ENCODE results near the gene ZNF93.

DNA sequence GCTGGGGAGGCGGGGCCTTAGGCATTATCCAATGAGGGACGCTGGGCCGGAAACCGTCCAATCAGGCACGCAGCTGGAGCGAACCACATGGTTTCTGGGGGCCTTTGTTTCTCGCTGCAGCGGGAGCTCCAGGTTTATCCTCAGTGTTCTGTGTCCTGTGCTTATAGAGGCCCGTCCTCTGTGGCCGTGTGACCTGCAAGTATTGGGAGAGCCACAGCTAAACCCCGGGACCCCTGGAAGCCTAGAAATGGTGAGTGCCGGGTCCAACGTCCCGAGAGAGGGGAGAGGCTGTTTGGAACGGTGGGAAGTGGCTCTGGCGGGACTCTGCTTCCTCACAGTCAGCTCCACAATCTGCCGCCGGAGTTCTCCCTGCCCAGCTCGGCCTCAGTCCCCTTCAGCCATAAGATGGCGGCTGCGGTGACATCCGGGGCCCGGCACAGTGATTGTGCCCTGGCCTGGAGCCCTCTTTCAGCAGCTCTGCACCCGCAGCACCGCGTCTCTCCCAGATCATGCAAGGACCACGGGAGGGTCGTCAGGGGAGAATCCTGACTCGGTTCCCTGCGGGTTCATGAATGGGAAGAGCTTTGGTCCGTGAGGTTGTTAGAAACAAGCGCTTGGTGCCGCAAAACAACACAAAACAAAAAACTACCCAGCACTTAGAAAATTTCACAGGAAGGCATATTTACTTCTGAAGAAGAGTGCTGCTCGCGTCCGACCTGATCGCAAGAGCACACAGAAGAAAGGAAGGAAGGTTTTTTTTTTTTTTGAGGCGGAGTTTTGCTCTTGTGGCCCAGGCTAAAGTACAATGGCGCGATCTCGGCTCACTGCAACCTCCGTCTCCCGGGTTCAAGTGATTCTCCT, 34.8 kb upstream of the ZNF93 start, which contains the start of gene ZNF253:
- TF ChIP-seq ATF6 (CRISPR knock-in tag; IDR thresholded peaks at IDR 0.05) (no peak), ZNF138 (CRISPR knock-in tag; conservative IDR thresholded peaks at IDR 0.05) (no peak), NFE2L1 (CRISPR knock-in tag; IDR thresholded peaks at IDR 0.05) (0 out of 2 replicates have a peak, but pooled peaks have one; percentile 29), USF1 (CRISPR knock-in tag; IDR thresholded peaks at IDR 0.05) (peak; percentile 77), PRRX2 (CRISPR knock-in tag; IDR thresholded peaks at IDR 0.05) (0 out of 2 replicates have a peak, but pooled peaks have one; percentile 19)
- TF ChIP-seq, protein P1, sequence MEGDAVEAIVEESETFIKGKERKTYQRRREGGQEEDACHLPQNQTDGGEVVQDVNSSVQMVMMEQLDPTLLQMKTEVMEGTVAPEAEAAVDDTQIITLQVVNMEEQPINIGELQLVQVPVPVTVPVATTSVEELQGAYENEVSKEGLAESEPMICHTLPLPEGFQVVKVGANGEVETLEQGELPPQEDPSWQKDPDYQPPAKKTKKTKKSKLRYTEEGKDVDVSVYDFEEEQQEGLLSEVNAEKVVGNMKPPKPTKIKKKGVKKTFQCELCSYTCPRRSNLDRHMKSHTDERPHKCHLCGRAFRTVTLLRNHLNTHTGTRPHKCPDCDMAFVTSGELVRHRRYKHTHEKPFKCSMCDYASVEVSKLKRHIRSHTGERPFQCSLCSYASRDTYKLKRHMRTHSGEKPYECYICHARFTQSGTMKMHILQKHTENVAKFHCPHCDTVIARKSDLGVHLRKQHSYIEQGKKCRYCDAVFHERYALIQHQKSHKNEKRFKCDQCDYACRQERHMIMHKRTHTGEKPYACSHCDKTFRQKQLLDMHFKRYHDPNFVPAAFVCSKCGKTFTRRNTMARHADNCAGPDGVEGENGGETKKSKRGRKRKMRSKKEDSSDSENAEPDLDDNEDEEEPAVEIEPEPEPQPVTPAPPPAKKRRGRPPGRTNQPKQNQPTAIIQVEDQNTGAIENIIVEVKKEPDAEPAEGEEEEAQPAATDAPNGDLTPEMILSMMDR (IDR thresholded peaks at IDR 0.05): no peak

All from WTC11 (cell line).